ENCODE data around the gene TMEM170B. TPM values are rescaled to one million over a fixed set of nuclear protein-coding genes. Genes with fewer than 3 reads are reported as not detected.
A peak's percentile ranks its signal among the peaks of the same experiment; 100 is the strongest.

TMEM170B gene
- total RNA-seq, 2 experiments from 2014 or later = 0.40 to 0.57 TPM

DNA sequence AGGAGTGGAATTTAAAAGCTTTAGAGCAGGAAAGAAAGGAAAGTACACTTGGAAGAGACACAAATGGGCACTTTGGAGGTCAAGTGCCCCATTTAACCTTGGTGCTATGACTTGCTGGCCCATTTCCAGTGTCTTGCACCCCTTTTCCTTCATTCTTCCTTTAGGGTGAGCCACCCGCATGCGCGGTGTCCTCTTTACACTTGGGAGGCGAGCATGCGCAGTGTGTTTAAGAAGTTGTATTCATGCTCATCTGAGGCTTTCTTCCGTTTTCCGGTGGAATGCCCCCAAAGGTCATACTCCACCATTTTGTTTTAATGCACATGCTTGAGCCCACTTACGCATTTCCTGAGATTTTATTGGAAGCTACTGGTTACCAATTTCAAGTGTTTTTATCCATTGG is 29.1 kb downstream of the TMEM170B start:
- H3K9me3 Mint-ChIP-seq = no peaks in the 10 kb centered on the region
- H3K27me3 Mint-ChIP-seq (ENCODE audit: low read depth) = no peaks in the 10 kb centered on the region
- intact Hi-C loops (cut with micrococcal nuclease) = no loop called here
- H3K36me3 Mint-ChIP-seq (ENCODE audit: low read depth) = peaks cover 5% of the 10 kb centered on the region
- no peaks in the 10 kb centered on the region for H3K4me1 Mint-ChIP-seq (ENCODE audit: low read depth)
- no peak for DNase-seq
- no peak overlapping the region for H3K4me3 Mint-ChIP-seq
- CTCF ChIA-PET = interaction anchor here (1.0 to 2.9 kb wide), 2 partner anchors 9 to 11 kb away, joined by 3 to 10 read pairs; no protein-coding TSS in a partner anchor
- no peak overlapping the region for H3K27ac Mint-ChIP-seq

DNA sequence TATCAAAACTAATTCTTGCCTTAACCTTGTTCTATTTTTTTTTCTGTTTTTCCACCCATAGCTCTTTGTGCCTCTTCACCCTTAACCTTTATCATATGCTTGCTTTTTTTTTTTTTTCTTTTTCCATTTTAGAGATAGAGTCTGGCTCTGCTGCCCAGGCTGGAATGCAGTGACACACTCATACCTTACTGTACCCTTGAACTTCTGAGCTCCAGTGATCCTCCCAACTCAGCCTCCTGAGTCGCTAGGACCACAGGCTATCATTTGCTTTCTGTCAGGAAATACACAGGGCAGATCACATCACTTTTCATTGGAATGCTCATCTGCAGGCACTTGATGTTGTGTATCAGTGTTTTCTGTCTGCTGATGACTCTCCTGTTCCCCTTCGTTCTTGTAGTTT is 33.5 kb downstream of the TMEM170B start:
- H3K9me3 Mint-ChIP-seq = no peaks in the 10 kb centered on the region
- H3K36me3 Mint-ChIP-seq (ENCODE audit: low read depth) = peaks cover 5% of the 10 kb centered on the region
- H3K27me3 Mint-ChIP-seq (ENCODE audit: low read depth) = no peaks in the 10 kb centered on the region
- no peaks in the 10 kb centered on the region for H3K4me1 Mint-ChIP-seq (ENCODE audit: low read depth)
- intact Hi-C loops (cut with micrococcal nuclease) = no loop called here
- H3K27ac Mint-ChIP-seq = no peak overlapping the region
- DNase-seq = no peak
- CTCF ChIA-PET = interaction anchor here (0.6 kb wide), 4 partner anchors 11 to 598 kb away, joined by 3 read pairs; no protein-coding TSS in a partner anchor
- H3K4me3 Mint-ChIP-seq = no peak overlapping the region

DNA sequence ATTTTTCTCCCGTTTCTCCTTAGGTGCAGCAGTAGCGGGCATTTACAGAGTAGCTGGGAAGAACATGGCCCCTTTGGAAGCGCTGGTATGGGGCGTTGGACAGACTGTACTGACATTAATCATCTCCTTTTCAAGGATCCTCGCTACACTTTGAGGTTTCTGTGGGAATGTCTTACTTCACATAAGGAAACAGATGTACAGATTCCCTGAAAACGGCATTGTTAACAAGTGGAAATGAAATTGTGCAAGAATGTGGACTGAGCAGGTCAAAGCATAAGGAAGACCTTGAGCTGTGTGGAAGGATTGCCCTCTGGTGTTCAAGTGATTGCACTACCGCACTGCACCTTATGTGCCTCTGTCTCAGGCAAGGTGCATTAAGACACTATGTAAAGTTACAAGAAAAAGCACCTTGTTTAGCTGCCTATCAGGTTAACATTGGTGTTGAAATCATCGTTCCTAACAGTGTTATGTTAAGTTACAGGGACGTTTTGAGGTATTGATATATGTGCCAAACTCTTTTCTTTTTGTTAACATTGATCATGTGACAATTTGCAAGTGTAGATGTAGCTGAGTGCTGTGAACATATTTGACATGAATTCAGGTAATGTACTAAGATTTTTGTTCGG is 38.0 kb downstream of the TMEM170B start:
- Mint-ChIP-seq H3K4me3 (no peak overlapping the region), H3K27me3 (ENCODE audit: low read depth) (no peaks in the 10 kb centered on the region), H3K36me3 (ENCODE audit: low read depth) (no peaks in the 10 kb centered on the region), H3K9me3 (no peaks in the 10 kb centered on the region), H3K27ac (no peak overlapping the region), H3K4me1 (ENCODE audit: low read depth) (no peaks in the 10 kb centered on the region)
- intact Hi-C loops (cut with micrococcal nuclease) = loop anchor here (1.0 kb wide), 4 partner anchors 79 to 621 kb away; no protein-coding TSS in a partner anchor
- peak; percentile 75 for DNase-seq
- CTCF ChIA-PET = interaction anchor here (0.8 to 2.6 kb wide), 15 partner anchors 9 to 621 kb away, joined by 3 to 17 read pairs (median 3); no protein-coding TSS in a partner anchor

DNA sequence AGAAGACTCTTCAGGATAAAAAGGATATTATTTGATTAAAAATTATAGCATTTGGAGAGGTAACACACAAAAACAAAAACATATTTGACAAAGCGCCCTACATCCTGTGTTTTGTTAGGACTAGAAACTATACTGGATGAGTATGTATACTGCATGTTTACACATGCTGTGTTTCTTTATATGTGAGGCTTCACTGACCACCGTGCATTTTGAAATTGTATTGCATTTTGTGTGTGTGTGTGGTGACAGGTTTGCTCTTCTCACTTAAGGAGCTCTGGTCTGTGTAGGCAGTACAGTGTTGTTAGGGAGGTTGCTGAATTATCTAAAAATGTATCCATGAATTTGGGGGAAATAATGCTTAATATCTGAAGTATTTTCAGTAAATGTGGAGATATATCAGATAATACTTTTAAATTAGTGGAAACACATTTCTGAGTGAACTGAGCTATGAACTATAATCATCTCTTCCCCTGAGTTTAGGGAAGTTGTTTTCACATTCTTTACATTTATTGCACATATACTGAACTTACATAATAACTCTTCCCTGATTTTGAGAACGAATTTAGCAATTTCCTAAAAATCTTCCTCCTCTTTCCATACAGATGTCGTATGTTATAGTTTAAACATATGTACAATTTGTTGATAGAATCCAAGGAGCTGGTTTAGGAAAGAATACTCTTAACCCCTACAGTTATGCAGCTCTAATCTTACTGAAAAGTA is 43.3 kb downstream of the TMEM170B start:
- H3K4me1 Mint-ChIP-seq (ENCODE audit: low read depth) = no peaks in the 10 kb centered on the region
- CTCF ChIA-PET = interaction anchor here (0.6 to 0.7 kb wide), 3 partner anchors 11 to 1024 kb away, joined by 3 read pairs; no protein-coding TSS in a partner anchor
- intact Hi-C loops (cut with micrococcal nuclease) = no loop called here
- H3K27ac Mint-ChIP-seq = no peak overlapping the region
- no peak overlapping the region for H3K4me3 Mint-ChIP-seq
- no peak for DNase-seq
- H3K9me3 Mint-ChIP-seq = no peaks in the 10 kb centered on the region
- H3K27me3 Mint-ChIP-seq (ENCODE audit: low read depth) = no peaks in the 10 kb centered on the region
- H3K36me3 Mint-ChIP-seq (ENCODE audit: low read depth) = no peaks in the 10 kb centered on the region

DNA sequence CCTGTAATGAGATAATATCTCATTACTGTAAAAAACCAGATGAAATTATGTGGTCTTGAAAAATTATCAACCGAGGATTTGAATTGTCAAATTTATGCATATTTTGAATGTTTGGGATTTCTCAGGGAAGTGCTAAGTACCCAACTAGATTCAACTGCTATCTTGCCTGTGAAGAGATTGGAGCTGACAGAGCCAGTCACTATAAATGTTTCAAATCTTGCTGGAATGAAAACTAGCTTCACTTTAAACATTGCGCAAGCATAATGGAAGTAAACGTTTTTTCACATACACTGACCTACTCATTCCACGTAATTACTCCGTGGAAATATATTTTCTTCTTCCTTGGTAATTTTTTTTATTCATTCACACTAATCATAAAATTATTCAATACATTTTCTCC is 46.7 kb downstream of the TMEM170B start:
- Mint-ChIP-seq H3K4me3 (no peak overlapping the region), H3K27me3 (ENCODE audit: low read depth) (no peaks in the 10 kb centered on the region), H3K27ac (no peak overlapping the region), H3K4me1 (ENCODE audit: low read depth) (no peaks in the 10 kb centered on the region), H3K9me3 (no peaks in the 10 kb centered on the region), H3K36me3 (ENCODE audit: low read depth) (no peaks in the 10 kb centered on the region)
- CTCF ChIA-PET = interaction anchor here (0.6 to 2.3 kb wide), 3 partner anchors 9 to 1020 kb away, joined by 3 to 14 read pairs (median 6); no protein-coding TSS in a partner anchor
- intact Hi-C loops (cut with micrococcal nuclease) = loop anchor here (2.0 kb wide), 1 partner anchor 1303 kb away; no protein-coding TSS in a partner anchor
- no peak for DNase-seq

DNA sequence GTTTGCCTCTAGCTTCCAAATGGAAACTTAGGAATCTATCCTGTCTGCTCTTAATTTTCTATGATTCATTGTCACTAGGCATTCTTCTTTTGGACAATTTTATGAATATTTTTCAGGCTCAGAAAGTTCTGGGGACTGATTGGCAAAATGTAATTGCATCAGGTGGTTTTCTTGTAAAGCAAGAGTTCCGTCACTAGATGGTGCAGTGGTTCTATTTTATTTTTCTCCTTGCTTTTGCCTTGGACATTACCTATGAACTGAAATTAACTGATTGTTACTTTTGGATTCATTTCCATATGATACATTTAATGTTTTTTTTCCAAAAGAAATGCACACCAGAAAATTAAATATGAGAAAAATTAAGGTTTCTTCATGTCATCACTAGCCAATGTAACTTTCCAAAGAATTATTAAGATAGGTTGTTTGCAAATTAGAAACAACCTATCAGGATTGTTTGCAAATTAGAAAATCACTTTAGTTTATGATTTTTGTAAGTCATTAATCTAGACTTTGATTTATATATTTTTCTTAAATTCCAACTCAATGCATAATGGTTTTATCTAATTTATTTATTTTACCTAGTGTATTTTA is 48.0 kb downstream of the TMEM170B start:
- CTCF ChIA-PET = interaction anchor here (2.3 kb wide), 1 partner anchor 10 kb away, joined by 14 read pairs; no protein-coding TSS in a partner anchor
- Mint-ChIP-seq H3K4me1 (ENCODE audit: low read depth) (no peaks in the 10 kb centered on the region), H3K27ac (no peak overlapping the region), H3K27me3 (ENCODE audit: low read depth) (no peaks in the 10 kb centered on the region), H3K4me3 (no peak overlapping the region), H3K9me3 (no peaks in the 10 kb centered on the region), H3K36me3 (ENCODE audit: low read depth) (no peaks in the 10 kb centered on the region)
- peak; percentile 14 for DNase-seq
- intact Hi-C loops (cut with micrococcal nuclease) = loop anchor here (1.0 to 5.0 kb wide), 7 partner anchors 72 to 1309 kb away; no protein-coding TSS in a partner anchor

DNA sequence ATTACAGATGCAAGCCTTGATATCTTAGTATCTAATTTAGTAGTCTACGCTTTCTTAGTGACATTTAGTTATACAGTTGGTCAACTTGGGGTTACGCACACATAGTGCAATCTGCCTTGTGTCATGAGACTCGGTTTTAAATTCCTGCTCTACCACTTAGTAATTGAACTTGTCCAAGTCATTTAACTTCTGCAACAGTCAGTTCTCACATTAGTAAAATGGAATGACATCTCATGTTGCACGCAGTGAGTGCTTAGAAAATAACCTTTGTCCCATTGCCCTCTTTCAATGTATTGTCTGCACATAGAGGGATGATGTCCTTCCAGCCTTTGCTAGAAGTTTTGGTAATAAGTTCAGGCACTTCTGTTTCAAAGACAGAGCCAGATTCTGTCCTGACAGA is 48.6 kb downstream of the TMEM170B start:
- H3K9me3 Mint-ChIP-seq = no peaks in the 10 kb centered on the region
- H3K4me1 Mint-ChIP-seq (ENCODE audit: low read depth) = no peaks in the 10 kb centered on the region
- no peaks in the 10 kb centered on the region for H3K27me3 Mint-ChIP-seq (ENCODE audit: low read depth)
- CTCF ChIA-PET = interaction anchor here (1.0 kb wide), 1 partner anchor 26 kb away, joined by 4 read pairs; no protein-coding TSS in a partner anchor
- H3K27ac Mint-ChIP-seq = no peak overlapping the region
- no peak for DNase-seq
- H3K4me3 Mint-ChIP-seq = no peak overlapping the region
- no peaks in the 10 kb centered on the region for H3K36me3 Mint-ChIP-seq (ENCODE audit: low read depth)
- intact Hi-C loops (cut with micrococcal nuclease) = loop anchor here (5.0 kb wide), 2 partner anchors 71 to 326 kb away; no protein-coding TSS in a partner anchor

DNA sequence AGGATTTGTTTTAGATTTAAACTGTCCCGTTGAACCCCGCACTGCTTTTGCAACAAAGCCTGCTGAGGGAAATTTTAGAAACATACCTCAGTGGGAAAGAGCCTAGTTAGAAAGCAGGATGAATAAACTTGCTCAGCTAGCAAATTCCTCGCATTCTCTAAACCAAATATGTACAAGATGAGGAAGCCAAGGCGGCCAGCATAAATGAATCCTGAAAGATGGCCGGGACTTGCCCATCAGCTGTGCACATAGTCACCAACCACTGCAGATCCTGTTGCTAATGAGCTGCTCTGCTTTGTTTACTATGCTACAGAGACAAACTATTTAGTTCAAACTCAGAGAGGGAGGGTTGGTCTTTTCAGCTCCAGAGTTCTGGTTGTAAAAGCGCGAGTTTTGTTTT is 49.0 kb downstream of the TMEM170B start:
- Mint-ChIP-seq H3K27ac (no peak overlapping the region), H3K36me3 (ENCODE audit: low read depth) (no peaks in the 10 kb centered on the region), H3K9me3 (no peaks in the 10 kb centered on the region), H3K4me3 (no peak overlapping the region), H3K27me3 (ENCODE audit: low read depth) (no peaks in the 10 kb centered on the region), H3K4me1 (ENCODE audit: low read depth) (no peaks in the 10 kb centered on the region)
- no peak for DNase-seq
- intact Hi-C loops (cut with micrococcal nuclease) = loop anchor here (5.0 kb wide), 2 partner anchors 71 to 326 kb away; no protein-coding TSS in a partner anchor
- CTCF ChIA-PET = interaction anchor here (0.7 to 1.0 kb wide), 2 partner anchors 25 to 703 kb away, joined by 3 to 4 read pairs; no protein-coding TSS in a partner anchor

DNA sequence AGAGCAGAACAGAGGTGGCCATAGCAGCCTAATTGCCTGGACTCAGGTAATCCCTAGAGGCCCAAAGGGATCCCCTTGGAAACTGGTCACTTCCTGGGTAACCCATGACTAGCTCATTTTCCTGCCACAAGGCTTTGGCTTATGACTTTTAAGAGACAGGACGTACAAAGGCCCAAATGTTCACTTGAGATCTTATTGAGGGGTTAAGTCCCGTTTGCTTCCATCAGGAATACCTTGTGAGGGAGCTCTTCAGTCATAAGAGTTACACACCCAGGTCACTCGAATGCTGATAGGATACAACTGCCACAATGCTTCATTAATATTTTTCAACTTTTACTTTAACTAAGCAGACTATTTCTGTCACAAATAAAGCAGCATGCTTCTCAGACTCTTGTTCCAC is 51.7 kb downstream of the TMEM170B start:
- intact Hi-C loops (cut with micrococcal nuclease) = loop anchor here (5.0 kb wide), 2 partner anchors 68 to 323 kb away; no protein-coding TSS in a partner anchor
- Mint-ChIP-seq H3K9me3 (no peaks in the 10 kb centered on the region), H3K36me3 (ENCODE audit: low read depth) (no peaks in the 10 kb centered on the region), H3K27me3 (ENCODE audit: low read depth) (no peaks in the 10 kb centered on the region), H3K4me1 (ENCODE audit: low read depth) (no peaks in the 10 kb centered on the region), H3K4me3 (no peak overlapping the region), H3K27ac (no peak overlapping the region)
- DNase-seq = no peak
- CTCF ChIA-PET = no interaction called here

DNA sequence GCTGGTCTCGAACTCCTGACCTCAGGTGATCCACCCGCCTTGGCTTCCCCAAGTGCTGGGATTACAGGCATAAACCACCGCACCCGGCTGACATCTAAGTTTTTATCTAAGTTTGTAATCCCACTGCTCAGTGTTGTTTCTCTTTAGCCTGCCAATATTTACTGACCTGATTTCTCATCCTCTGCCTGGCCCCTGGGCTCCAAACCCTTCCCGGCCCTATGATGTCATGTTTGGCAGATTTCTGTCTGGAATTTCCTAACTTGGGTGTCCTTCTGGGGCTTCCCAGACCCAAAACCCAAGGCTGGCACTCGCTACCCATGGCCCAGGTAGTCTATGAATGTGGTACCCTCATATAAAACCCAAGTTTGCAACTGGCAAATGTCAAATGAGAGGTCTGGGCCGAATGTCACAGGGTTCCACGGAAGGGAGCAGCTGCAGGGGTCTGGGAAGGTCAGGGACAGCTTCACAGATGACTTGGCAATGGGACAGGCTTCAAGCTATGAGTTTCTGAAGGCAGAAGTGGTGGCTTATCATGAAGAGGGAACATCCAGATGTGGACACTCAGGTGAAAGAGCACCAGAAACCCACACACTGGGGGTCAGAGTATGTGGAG is 54.9 kb downstream of the TMEM170B start:
- Mint-ChIP-seq H3K27ac (no peak overlapping the region), H3K36me3 (ENCODE audit: low read depth) (no peaks in the 10 kb centered on the region), H3K4me3 (no peak overlapping the region), H3K27me3 (ENCODE audit: low read depth) (no peaks in the 10 kb centered on the region), H3K9me3 (no peaks in the 10 kb centered on the region), H3K4me1 (ENCODE audit: low read depth) (no peaks in the 10 kb centered on the region)
- DNase-seq = no peak
- intact Hi-C loops (cut with micrococcal nuclease) = no loop called here
- CTCF ChIA-PET = interaction anchor here (0.7 kb wide), 1 partner anchor 66 kb away, joined by 4 read pairs; no protein-coding TSS in a partner anchor

DNA sequence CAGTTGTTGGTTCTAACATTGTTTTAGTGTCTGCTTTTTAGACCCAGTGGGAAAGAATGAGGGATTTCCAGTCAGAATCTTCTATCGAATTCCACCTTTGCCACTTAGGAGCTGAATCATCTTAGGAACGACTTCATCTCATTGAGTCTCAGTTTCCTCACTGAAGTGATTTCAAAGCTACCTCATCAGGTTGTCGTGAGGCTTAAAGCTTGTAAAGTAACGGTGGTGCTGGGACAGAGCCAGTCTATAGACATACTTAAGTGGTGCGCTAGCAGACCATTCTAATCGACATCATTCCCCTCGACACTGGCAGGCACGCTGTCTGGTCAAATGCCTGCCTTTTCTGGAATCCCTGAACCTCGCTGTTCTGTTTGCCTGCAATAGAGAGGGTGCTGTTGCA is 55.5 kb downstream of the TMEM170B start:
- no peaks in the 10 kb centered on the region for H3K36me3 Mint-ChIP-seq (ENCODE audit: low read depth)
- DNase-seq = no peak
- H3K9me3 Mint-ChIP-seq = no peaks in the 10 kb centered on the region
- CTCF ChIA-PET = interaction anchor here (0.7 kb wide), 1 partner anchor 65 kb away, joined by 4 read pairs; no protein-coding TSS in a partner anchor
- H3K27ac Mint-ChIP-seq = no peak overlapping the region
- intact Hi-C loops (cut with micrococcal nuclease) = no loop called here
- H3K4me3 Mint-ChIP-seq = no peak overlapping the region
- H3K4me1 Mint-ChIP-seq (ENCODE audit: low read depth) = no peaks in the 10 kb centered on the region
- no peaks in the 10 kb centered on the region for H3K27me3 Mint-ChIP-seq (ENCODE audit: low read depth)

DNA sequence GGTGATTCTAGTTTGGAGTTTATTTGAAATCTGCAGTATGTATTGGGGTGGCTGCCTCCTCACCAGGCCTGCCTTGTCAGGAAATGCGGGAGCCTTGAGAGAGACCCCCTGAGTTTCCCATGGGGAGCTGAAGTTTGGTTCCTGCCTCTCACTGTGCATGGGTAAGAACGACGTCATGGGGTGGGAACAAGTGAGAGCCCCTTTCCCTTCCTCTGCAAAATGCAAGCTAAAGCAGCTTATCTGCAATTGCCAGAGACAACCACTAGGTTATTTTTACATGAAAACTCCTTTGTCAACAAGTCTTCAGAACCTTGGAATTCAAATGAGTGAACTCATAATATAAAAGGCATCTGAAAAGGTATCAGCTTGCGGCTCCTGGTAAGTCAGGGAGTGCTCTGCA is 58.4 kb downstream of the TMEM170B start:
- H3K4me3 Mint-ChIP-seq = no peak overlapping the region
- intact Hi-C loops (cut with micrococcal nuclease) = no loop called here

More for the DNA sequence above, 58.4 kb downstream of the TMEM170B start:
- no peak for DNase-seq
- Mint-ChIP-seq H3K27me3 (ENCODE audit: low read depth) (no peaks in the 10 kb centered on the region), H3K27ac (no peak overlapping the region), H3K4me1 (ENCODE audit: low read depth) (no peaks in the 10 kb centered on the region), H3K9me3 (no peaks in the 10 kb centered on the region), H3K36me3 (ENCODE audit: low read depth) (no peaks in the 10 kb centered on the region)
- CTCF ChIA-PET = interaction anchor here (0.6 kb wide), 1 partner anchor 930 kb away, joined by 3 read pairs; no protein-coding TSS in a partner anchor
